ENCODE measurements around the gene CDKAL1. TPM values are rescaled to one million over a fixed set of nuclear protein-coding genes. Genes with fewer than 3 reads are reported as not detected.

Gene CDKAL1
- polyA plus RNA-seq, 2 of the 4 experiments (the other 2 are of a cell fraction): 4.7 to 8.3 TPM

GRCh38 chr6:20802596-20802995, 268.3 kb downstream of the CDKAL1 start:
- POLR2A ChIA-PET: no interaction called here
- FAIRE-seq (no peak), ATAC-seq (no peak), DNase-seq (ENCODE audit: low read depth in 1 of 2, low spot score in 1 of 2) (no peak)
- CTCF ChIA-PET: no interaction called here
- Histone ChIP-seq H3K9me3 (peaks cover 6% of the 10 kb centered on the region; the same call in 2 of the 3 replicates), H3K27ac (no peak overlapping the region), H3K4me3 (no peak overlapping the region), H3K4me1 (0 out of 3 replicates have a peak, but pooled peaks cover 3% of the 10 kb centered on the region), H3K4me2 (no peak overlapping the region)
- no peak for TF ChIP-seq RFX5 (IDR thresholded peaks at IDR 0.05)
- WGBS (ENCODE audit: missing lambda C conversion rate): 43% methylated on average over 1 of the region's 1 CpG

- Histone ChIP-seq H3K9me3 (peaks cover 6% of the 10 kb centered on the region; the same call in 2 of the 3 replicates), H3K4me3 (no peak overlapping the region), H3K27ac (no peak overlapping the region), H3K4me1 (peaks cover 3% of the 10 kb centered on the region; the same call in 1 of the 3 replicates), H3K4me2 (no peak overlapping the region)
- ChIA-PET POLR2A (no interaction called here), CTCF (no interaction called here)
- TF ChIP-seq RARB (CRISPR knock-in tag; IDR thresholded peaks at IDR 0.05): no peak
- TF ChIP-seq HEYL (CRISPR knock-in tag; IDR thresholded peaks at IDR 0.05): no peak
- no peak for TF ChIP-seq REST (IDR thresholded peaks at IDR 0.05)
- TF ChIP-seq HOXA7 (CRISPR knock-in tag; IDR thresholded peaks at IDR 0.05): no peak
- no peak for TF ChIP-seq CHD2 (IDR thresholded peaks at IDR 0.05; ENCODE audit: low read length, partially characterized antibody)
- TF ChIP-seq PHF8 (IDR thresholded peaks at IDR 0.05; ENCODE audit: borderline replicate concordance, low read depth): no peak
- TF ChIP-seq KDM1A (IDR thresholded peaks at IDR 0.05; ENCODE audit: low read depth): no peak
- no peak for TF ChIP-seq EHF (CRISPR knock-in tag; IDR thresholded peaks at IDR 0.05)
- no peak for TF ChIP-seq FOXS1 (CRISPR knock-in tag; IDR thresholded peaks at IDR 0.05)
- DNase-seq (ENCODE audit: low read depth in 1 of 2, low spot score in 1 of 2) (no peak), ATAC-seq (no peak), FAIRE-seq (no peak)
- whole genome bisulfite sequencing (ENCODE audit: missing lambda C conversion rate): 76% methylated on average over 1 of the region's 1 CpG
These were observed 270.8 kb downstream of the CDKAL1 start for GRCh38 chr6:20805021-20805420.

- WGBS (ENCODE audit: missing lambda C conversion rate): 87% methylated on average over 3 of the region's 3 CpGs
- H3K4me1 ChIP-seq: peaks cover 18% of the 10 kb centered on the region
- H3K9me3 ChIP-seq: peaks cover 6% of the 10 kb centered on the region; the same call in 2 of the 3 replicates
- FAIRE-seq: no peak
- DNase-seq (ENCODE audit: low read depth in 1 of 2, low spot score in 1 of 2): no peak
- CTCF ChIA-PET: interaction anchor here (0.6 to 1.0 kb wide), 3 partner anchors 21 to 118 kb away, joined by 3 read pairs; no protein-coding TSS in a partner anchor
- POLR2A ChIA-PET: no interaction called here
- no peak for TF ChIP-seq NPAS2 (CRISPR knock-in tag; IDR thresholded peaks at IDR 0.05; ENCODE audit: borderline replicate concordance)
- no peak for ATAC-seq
- no peak overlapping the region for H3K27ac ChIP-seq
- no peak overlapping the region for H3K4me3 ChIP-seq
- no peak overlapping the region for H3K4me2 ChIP-seq
These were observed 272.4 kb downstream of the CDKAL1 start for GRCh38 chr6:20806669-20807068.

GRCh38 chr6:20808439-20808838, 274.2 kb downstream of the CDKAL1 start:
- WGBS (ENCODE audit: missing lambda C conversion rate): 80% methylated on average over 2 of the region's 2 CpGs

More at GRCh38 chr6:20808439-20808838, 274.2 kb downstream of the CDKAL1 start:
- ChIA-PET CTCF (no interaction called here), POLR2A (no interaction called here)
- Histone ChIP-seq H3K4me3 (no peak overlapping the region), H3K27ac (no peak overlapping the region), H3K4me2 (no peak overlapping the region), H3K4me1 (peaks cover 24% of the 10 kb centered on the region), H3K9me3 (peaks cover 11% of the 10 kb centered on the region)
- DNase-seq (ENCODE audit: low read depth in 1 of 2, low spot score in 1 of 2): no peak
- FAIRE-seq: no peak
- no peak for ATAC-seq
- no peak for TF ChIP-seq ZSCAN20 (CRISPR knock-in tag; IDR thresholded peaks at IDR 0.05)
- TF ChIP-seq CBX8 (IDR thresholded peaks at IDR 0.05): no peak
- TF ChIP-seq SREBF2 (IDR thresholded peaks at IDR 0.05): no peak
- no peak for TF ChIP-seq CHD4 (IDR thresholded peaks at IDR 0.05; ENCODE audit: borderline replicate concordance)
- TF ChIP-seq E2F6 (IDR thresholded peaks at IDR 0.05; ENCODE audit: borderline replicate concordance, low read depth): no peak
